GM19193 (cell line): ENCODE data around the gene NCSTN.

ENCODE experiments used
- POLR2A ChIP-seq: IDR thresholded peaks from 4 replicates; pipeline ENCODE4 v1.6.1; 2011; ENCODE audit not compliant: insufficient read depth, insufficient read length; ENCODE audit errors: extremely low read depth

NCSTN gene

GRCh38 chr1:160340146-160340545 lies 3.0 kb upstream of the NCSTN start:
- no peak for TF ChIP-seq POLR2A

DNA sequence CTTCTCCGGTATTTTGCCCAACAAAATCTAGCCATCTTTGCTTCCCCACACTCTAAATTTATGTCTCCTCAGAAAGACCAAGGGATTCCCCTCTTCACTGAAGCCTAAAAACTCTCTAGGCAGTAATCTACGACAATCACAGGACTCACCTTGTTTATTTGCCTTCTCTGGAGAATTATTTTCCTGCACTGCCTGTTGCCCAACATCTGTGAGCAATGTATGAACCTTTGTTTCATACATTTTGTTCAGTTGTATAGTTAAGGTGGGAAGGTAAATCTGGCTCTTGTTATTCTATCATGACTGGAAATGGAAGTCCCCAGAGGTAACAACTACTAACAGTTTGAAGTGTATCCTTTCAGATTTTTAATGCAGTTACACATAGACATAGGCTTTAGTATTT lies 2.3 kb upstream of the NCSTN start:
- TF ChIP-seq POLR2A: no peak

DNA sequence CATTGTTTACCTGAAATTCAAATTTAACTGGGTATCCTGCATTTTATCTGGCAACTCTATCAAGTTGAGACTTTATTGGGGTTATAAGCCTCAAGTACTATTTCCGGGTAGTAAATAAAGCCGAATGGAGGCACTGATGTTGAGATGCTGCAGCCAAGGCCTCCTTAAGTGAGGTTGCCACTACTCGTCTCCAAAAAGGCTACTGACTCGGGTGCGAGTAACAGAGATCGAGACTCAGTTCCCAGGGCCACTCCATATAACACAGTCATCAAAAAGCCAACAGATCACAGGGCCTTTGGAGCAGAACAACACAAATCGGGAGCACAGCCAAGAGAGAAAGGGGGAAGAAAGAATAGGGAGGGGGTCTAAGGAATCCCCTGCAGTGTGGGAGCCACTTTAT lies 657 bp upstream of the NCSTN start:
- TF ChIP-seq POLR2A: no peak

DNA sequence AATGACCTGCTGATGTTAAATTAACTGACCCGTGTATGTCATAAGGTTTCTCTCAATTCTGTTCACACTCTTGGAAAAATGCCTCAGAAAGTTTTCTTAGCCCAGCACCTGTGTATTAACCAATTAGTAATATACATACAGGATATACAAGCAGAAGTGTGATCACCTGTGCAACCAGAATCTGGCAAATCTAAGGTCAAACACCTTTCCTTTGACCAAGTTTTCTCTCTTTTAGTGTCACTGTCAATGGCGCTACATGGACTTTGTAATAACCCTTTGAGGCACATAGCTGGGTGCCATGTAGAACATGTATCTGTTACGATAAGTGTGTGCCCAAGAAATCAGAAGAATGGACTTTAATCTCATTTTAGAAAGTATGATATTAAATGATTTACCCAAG lies 1.1 kb downstream of the NCSTN start:
- no peak for TF ChIP-seq POLR2A

- TF ChIP-seq POLR2A: no peak
These were observed 1.8 kb downstream of the NCSTN start for GRCh38 chr1:160344936-160345335.

DNA sequence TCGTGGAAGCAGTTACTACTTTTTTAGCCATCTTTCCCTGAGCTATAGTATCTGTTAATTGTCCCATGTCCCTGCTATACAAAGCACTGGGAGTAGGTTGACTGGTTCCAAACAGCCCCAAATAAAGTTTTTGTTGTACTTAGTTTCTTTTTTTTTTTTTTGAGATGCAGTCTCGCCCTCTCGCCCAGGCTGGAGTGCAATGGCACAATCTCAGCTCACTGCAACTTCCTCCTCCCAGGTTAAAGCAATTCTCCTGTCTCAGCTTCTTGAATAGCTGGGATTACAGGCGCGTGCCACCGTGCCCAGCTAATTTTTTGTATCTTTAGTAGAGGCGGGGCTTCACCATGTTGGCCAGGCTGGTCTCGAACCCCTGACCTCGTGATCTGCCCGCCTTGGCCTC lies 3.3 kb downstream of the NCSTN start:
- no peak for TF ChIP-seq POLR2A

DNA sequence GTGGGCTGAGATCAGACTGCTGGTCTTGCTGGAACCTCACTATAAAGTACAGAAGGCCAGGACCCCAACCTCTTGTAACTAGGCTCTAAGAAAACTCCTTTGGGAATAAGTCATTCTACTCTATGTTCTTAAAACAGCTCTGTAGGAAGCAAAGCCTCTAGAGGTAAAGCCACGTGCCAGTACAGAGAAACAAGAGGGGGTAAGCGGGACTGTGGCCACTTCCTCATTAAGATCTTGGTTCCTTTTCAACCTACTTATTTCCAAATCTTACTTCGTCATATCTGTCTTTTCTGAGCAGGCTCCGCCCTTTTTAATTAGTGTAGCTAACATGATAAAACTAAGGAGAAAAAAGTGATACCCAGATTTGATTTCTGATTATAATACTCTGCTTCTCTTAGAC lies 3.8 kb downstream of the NCSTN start:
- no peak for TF ChIP-seq POLR2A

DNA sequence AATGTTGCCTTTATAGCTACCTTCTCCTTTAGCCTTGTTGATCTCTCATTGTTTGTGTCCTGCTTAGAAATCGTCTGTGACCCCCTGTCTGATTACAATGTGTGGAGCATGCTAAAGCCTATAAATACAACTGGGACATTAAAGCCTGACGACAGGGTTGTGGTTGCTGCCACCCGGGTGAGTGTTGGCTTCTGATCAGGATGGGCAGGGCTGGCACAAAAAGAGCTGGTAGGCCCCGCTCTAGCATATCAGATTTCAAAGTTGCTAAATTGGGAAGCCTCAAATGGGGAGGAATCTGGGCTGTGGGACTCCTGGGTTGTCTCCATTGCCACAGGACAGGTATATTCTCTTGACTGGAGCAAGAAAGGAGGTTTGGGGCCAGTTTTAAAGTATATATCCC lies 8.4 kb downstream of the NCSTN start:
- no peak for TF ChIP-seq POLR2A

GRCh38 chr1:160352555-160352954 lies 9.4 kb downstream of the NCSTN start:
- no peak for TF ChIP-seq POLR2A

- no peak for TF ChIP-seq POLR2A
These were observed 10.0 kb downstream of the NCSTN start for GRCh38 chr1:160353223-160353622.

GRCh38 chr1:160354388-160354985 lies 11.3 kb downstream of the NCSTN start:
- no peak for TF ChIP-seq POLR2A

DNA sequence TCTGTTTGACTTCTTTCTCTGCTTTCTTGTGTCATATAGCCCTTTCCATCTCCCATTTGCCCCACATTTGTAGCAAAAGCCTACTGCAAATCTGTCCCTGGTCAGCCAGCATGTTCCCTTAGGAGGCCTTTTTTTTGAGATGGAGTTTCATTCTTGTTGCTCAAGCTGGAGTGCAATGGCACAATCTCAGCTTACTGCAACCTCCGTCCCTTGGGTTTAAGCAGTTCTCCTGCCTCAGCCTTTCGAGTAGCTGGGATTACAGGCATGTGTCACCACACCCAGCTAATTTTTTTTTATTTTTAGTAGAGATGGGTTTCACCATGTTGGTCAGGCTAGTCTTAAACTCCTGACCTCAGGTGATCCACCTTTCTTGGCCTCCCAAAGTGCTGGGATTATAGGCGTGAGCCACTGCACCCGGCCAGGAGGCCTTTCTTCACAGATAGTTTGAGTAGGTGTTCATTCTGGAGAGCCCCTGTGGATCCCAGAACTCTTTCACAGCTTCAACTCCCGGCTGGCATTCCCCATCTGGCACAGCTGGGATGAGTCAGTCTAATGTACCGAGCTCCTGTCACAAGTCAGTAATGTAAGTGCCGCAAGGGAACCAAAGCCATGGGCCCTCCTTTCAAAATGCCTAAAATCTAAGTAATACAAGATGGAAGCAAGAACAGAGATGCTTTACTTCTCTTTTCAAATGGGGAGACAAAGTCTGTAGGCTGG lies 14.3 kb downstream of the NCSTN start:
- no peak for TF ChIP-seq POLR2A

DNA sequence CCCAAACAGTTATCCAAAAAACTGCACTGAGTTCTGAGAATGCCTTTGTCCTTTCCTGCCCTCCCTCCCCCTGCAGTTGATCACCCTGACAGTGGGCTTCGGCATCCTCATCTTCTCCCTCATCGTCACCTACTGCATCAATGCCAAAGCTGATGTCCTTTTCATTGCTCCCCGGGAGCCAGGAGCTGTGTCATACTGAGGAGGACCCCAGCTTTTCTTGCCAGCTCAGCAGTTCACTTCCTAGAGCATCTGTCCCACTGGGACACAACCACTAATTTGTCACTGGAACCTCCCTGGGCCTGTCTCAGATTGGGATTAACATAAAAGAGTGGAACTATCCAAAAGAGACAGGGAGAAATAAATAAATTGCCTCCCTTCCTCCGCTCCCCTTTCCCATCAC lies 14.9 kb downstream of the NCSTN start:
- no peak for TF ChIP-seq POLR2A

DNA sequence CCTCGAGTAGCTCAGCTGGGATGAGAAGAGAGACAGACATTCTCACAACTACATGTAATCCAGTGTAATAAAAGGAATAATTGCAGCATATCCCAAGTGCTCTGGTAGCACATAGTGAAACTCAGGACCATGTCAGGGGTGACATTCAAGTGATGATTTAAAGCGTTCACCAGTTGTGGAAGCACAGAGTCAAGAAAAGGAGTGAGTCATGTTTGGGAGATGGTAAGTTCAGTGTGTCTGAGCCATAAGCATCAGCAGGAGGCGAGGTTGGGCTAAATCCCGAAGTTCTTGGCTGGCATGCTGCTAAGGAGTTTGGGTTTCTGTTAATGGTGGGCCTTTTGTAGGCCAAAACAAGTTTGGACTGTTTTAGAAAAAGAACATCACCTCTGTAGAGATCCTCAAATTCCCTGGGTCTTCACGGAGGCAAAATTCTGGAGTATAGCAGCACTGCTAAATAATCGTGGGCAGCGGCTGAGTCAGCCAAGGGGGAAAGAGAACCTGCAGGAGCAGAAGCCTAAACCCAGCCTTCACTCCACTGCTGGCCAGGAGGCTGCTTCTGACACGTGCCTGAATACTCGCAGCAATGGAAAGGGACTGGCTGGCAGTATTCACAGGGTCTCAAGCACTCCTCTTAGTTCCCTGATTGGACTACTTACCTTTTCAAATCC lies 16.5 kb downstream of the NCSTN start:
- no peak for TF ChIP-seq POLR2A

GRCh38 chr1:160360227-160360695 lies 17.1 kb downstream of the NCSTN start:
- TF ChIP-seq POLR2A: no peak

GRCh38 chr1:160361199-160361598 lies 18.0 kb downstream of the NCSTN start:
- TF ChIP-seq POLR2A: no peak
